NOMO-1 (cell line): ENCODE results near the gene RAE1.
A peak's percentile ranks its signal among the peaks of the same experiment; 100 is the strongest.

Source experiments
- DNase-seq, 2 experiments: peaks; one replicate each; lab custom pipeline; 2025; ENCODE audit not compliant: unreplicated experiment in 2 of 2; lab: John Stamatoyannopoulos, UW

RAE1 gene

GRCh38 chr20:57351042-57351783, at the start of gene RAE1:
Gene RAE1 (plus strand): TSS chr20:57351255. CDS start chr20:57354039, 2,784 bp downstream.
- DNase-seq: peak; percentile 87 to 89

- DNase-seq: no peak
Observed at GRCh38 chr20:57306747-57307146, 44.3 kb upstream of the RAE1 start.

- DNase-seq: peak; percentile 36 to 88
Observed at GRCh38 chr20:57308451-57309271, 42.4 kb upstream of the RAE1 start.

- no peak for DNase-seq
Observed at GRCh38 chr20:57309544-57310115, 41.4 kb upstream of the RAE1 start.

GRCh38 chr20:57310821-57311514, 40.1 kb upstream of the RAE1 start:
- no peak for DNase-seq

GRCh38 chr20:57312138-57312537, 38.9 kb upstream of the RAE1 start:
- no peak for DNase-seq

- DNase-seq: no peak
Observed at GRCh38 chr20:57313230-57313629, 37.8 kb upstream of the RAE1 start.

- no peak for DNase-seq
Observed at GRCh38 chr20:57313951-57314350, 37.1 kb upstream of the RAE1 start.

- no peak for DNase-seq
Observed at GRCh38 chr20:57315083-57315975, 35.7 kb upstream of the RAE1 start.

GRCh38 chr20:57315976-57316480, 35.0 kb upstream of the RAE1 start:
- DNase-seq: no peak

- DNase-seq: no peak
Observed at GRCh38 chr20:57316795-57317201, 34.3 kb upstream of the RAE1 start.

- DNase-seq: no peak
Observed at GRCh38 chr20:57317316-57317788, 33.7 kb upstream of the RAE1 start.

GRCh38 chr20:57317789-57318371, 33.2 kb upstream of the RAE1 start:
- no peak for DNase-seq

- no peak for DNase-seq
Observed at GRCh38 chr20:57319584-57319983, 31.5 kb upstream of the RAE1 start.

- DNase-seq: no peak
Observed at GRCh38 chr20:57320358-57320757, 30.7 kb upstream of the RAE1 start.

GRCh38 chr20:57321142-57321541, 29.9 kb upstream of the RAE1 start:
- DNase-seq: no peak

- no peak for DNase-seq
Observed at GRCh38 chr20:57322476-57322875, 28.6 kb upstream of the RAE1 start.

- DNase-seq: peak; percentile 19 to 43
Observed at GRCh38 chr20:57323034-57323433, 28.0 kb upstream of the RAE1 start.

- DNase-seq: no peak
Observed at GRCh38 chr20:57325632-57326356, 25.3 kb upstream of the RAE1 start.
